DMS79 (cell line): ENCODE data around the gene CELF6.

Experiments
- DNase-seq: peaks from one replicate; lab custom pipeline; 2025; lab: John Stamatoyannopoulos, UW

Gene CELF6

DNA sequence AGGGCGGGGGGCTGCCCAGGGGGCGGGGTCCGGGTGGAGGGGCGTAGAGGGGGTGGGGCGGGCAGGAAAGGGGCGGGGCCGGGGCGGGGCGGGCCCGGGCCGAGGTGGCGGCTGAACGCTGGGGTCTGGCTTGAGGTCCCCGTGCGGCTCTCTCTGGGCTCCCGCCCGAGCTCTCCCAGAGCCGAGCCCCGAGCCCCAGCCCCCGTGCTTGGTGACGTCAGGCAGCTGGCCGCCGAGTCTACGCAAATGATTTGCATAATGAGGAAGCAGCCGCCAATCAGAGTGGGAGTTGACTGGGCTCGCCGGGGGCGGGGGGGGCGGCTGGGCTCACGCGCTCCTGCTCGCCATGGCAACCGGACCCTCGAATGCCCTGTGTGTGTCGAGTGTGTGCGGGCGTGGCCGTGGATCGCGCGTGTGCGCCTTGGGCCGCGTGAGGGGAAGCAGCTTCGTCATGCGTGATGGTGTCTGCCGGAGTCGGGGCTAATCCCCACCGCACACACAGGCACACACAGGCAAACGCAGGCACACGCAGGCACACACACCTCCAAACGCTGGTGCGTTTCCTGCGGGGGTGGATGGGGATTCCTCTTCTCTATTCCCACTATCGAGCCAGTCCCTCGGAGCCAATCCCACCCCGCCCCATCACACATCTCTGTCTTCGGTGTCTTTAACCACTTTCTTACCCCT is at the start of gene CELF6:
Gene CELF6, minus strand, starts transcription at position 173 of the 687 bp plus-strand sequence. CDS start 283 bp downstream, outside the sequence.
- peak; percentile 59 for DNase-seq

DNA sequence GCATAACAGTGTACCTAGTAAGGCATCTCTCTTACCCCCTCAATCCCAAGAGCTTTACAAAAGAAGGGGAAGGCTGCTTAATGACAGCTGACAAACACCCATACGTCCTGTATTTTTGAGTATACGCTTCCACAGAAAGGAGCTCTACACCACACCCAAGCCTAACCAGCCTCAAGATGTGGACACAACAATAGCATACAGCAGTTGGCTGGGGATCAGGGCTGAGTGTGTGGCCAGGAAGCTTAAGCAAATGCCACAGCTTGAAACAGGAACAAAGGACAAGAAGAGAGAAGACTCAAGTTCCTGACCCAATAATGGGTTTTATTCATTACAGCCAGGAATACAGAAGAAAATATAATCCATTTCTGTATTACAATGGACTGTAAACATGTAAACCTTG is 48.9 kb upstream of the CELF6 start:
- DNase-seq = no peak

DNA sequence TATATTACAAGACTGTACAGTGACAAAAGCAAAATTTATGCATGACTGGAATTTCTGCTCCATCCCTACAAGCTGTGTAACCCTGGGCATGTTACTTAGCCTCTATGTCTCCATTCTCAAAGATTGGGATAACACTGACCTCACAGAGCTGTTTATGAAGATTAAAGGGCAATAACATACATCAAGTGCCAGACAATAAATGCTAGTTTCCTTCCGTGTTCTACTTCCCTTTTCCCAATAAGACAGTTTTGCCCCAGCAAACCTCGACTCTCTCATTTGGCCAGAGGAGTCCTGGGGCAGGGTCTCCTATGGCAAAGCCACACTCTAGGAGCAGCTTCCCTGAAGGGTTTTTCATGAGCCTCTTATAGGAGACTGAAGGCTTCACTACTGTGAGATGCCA is 48.4 kb upstream of the CELF6 start:
- no peak for DNase-seq

DNA sequence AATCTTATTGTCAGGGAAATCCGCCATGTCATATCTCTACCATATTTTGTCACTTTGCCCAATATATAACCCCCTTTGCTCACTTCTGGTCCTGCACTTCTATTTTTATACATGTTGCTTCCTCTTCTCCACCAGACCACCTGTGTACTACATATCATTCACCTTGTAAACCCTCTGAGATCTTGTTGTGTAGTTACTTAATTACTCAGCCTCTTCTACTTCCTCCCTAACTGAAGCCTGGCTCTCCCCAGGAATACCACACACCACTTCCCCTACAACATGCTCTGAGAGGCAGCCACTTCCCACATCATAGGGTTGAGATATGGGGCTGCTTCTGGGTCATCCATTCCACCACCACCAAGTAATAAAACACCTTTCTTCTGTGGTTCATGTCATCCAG is 45.9 kb upstream of the CELF6 start:
- no peak for DNase-seq

DNA sequence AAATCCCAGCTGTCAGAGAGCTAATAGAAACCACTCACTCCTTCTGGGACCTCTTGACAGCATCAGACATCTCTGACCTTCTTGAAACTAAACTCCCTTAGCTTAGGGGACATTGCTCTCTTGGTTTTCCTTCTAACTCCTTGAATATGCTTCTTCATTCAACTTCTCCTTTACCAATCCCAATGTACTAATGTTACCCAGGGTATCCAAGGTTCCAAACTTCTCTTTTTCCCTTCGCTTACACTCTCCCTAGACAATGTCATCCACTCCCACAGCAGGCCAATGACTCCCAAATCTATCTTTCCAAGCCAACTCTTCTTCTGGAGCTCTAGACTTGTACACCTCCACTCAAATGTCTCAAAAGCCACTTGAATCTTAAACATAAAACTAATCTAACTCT is 41.2 kb upstream of the CELF6 start:
- no peak for DNase-seq

DNA sequence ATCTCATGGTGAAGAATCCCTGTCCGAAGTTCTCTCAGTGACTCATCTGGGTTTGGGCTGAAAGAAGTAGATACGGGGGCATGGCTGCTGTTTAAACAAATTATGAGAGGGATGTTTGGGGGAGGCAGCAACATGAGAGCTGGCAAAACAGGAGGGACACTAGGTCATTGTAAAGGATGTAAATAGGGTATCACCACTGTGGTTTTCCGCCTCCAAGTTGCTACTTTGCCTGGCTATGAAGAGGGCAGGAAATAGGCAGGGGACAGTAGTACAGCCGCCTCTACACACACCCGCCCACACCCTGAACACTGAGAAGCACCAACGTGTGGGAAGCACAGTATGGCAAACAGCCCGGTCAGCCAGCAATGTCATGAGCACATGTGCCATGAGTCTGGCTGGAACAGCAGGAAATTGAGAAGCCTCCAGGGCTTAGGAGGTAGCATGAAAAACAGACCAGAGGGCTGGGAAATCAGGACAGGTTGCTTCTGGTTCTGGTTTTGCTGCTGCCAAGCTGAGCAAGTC is 38.8 kb upstream of the CELF6 start:
- no peak for DNase-seq

DNA sequence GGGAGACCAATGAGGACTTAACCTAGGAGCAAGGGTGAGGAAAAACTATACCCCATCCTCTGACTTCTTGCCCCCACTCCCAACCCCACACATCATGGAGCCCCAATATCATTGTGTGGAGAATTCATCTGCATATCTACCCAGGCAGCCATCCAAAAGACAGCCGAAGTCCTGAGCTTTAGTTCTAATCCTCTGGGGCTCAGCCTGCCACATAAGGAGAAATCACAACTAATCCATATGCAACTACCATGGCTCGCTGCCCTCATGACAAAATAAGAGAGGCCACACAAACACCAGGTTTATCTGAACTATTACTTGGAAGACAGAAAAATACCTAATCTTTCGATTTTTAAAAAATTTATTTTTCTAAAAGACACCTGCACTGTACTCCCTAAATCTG is 38.2 kb upstream of the CELF6 start:
- no peak for DNase-seq

DNA sequence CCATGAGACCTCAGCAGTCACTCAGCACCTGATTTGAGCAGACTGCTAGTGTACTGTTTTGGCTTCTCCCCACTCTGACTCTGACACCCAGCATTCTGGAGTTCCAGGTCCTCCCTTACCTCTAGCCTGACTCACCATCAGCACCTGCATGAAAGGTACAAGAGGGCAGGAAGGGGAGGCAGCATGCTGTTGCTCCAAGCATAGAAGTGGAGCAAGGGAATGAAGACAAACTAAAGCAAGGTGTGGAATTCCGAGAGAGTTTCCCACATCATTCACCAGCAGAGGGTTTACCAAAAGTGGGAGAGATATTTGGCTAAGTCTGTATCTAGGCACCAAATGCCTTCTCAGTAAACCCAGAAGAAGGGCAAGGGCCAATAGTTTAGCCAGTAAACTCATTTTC is 34.5 kb upstream of the CELF6 start:
- no peak for DNase-seq

DNA sequence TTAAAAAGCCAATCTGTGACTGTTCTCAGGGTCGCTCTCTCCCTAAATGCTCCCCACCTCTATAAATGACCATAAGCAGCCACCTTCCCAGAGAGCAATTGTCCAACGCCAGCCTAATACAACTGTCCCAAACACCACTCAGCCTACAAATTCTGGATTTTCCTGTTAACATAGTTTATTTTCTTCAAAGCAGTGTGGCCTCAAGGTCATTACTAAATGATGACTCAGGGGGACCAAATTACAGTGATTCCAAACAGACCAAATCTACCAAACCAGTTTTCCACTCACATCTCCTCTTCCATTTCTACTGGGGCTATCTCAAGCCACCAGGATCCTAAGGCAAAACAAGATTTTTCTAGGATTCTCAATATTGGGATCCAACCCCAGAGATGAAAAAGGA is 33.3 kb upstream of the CELF6 start:
- DNase-seq = no peak

DNA sequence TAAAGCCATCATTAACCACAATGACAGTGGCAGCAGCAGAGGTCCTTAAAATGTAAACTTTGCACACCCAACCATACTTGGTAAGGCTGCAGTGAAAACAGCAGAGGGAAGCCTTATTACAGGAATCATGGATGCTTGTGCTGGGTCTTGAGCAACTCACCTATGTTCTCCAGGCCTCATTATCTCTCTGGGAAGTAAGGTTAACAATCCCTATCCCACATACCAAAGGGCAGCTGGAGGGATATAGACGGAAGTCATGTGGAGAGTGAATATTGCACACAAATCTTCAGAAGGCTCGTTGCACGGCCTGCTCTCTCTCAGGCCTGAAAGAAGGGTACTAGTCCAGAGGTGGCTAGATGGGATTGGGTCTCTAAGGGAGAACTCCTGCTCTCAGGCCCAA is 25.8 kb upstream of the CELF6 start:
- no peak for DNase-seq

DNA sequence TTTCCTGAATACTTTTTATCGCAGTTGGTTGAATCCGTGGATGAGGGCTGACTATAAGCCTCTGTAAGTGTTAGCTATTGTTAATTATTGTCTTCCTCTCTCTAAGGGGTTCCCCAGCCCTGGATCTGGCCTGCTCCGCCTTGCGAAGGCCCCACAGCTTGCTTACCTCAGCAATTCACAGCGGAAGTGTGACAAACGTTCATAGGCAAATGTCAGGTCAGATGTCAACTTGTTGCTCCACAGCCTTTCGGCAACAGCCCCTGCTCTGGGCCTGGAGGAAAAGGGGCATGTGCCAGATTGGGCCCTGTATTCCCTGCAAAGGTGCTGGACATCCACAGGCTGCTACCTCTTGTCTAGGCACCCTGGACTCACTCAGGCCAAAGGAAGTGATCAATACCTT is 25.3 kb upstream of the CELF6 start:
- DNase-seq = no peak

DNA sequence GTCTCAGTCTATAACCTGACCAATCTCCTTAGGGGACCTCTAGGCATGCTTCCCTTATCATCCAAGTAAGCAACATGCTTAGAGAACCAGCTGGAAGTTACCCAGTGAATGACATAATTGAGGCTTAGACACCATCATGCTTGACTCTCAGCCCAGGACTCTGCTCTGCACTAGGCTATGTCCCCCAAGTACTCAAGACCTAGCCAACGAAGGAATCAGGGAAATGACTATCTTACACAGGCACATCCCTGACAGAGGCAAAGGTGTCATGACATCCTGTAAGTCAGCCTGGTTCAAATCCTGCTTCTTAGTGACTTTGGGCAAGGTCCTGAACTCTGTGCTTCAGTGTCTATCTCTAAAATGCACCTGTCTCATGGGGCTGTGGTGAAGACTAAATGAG is 24.6 kb upstream of the CELF6 start:
- no peak for DNase-seq

DNA sequence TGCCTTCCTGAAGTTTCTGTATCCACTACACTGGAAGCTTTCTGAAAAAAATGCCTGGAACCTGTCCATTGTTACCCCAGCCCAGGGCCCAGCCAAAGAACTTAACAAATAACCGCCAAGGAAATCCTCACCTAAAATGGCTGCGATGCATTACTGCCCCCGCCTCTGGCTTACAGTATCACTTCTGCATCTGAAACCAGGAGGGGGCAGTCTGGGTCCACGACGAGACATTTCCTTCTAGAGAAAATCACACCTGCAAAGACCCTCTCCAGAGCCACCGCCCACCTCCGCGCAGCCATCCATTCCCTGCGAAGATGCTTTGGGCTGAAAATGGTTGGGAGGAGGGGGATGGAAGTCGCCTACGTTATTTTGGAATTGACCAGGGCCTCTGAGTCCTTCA is 22.4 kb upstream of the CELF6 start:
- DNase-seq = no peak

DNA sequence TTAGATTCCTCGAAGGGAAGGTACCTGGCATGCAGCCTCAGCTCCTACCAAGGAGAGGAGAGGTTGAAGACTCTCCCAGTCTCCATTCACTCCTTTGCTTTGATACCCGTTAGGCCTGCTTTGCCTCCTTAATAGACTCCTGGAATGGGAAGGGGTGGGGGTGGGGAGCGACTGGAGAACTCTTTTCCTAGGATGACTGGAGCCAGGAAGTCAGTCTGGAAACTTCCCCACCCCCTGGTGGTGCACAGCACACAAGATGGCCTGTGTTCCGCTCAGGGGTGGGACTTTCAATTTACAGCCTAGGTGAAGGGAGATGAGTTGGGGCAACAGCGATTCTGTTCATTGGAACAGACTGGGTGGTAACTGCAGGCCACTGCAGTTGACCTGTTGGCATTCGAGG is 21.4 kb upstream of the CELF6 start:
- no peak for DNase-seq

DNA sequence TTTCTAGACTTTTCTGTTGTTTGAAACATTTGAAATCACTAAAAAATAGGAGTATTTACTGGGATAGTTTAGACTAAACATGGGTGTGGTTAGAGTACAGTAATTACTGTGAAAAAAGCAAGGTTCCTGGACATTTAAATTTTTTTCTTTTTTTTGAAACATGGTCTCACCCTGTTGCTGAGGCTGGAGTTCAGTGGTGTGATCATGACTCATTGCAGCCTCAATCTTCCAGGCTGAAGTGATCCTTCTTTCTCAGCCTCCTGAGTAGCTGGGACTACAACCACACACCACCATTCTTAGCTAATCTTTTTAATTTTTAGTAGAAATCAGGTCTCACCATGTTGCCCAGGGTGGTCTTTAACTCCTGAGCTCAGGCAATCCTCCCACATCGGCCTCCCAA is 20.4 kb upstream of the CELF6 start:
- DNase-seq = no peak

DNA sequence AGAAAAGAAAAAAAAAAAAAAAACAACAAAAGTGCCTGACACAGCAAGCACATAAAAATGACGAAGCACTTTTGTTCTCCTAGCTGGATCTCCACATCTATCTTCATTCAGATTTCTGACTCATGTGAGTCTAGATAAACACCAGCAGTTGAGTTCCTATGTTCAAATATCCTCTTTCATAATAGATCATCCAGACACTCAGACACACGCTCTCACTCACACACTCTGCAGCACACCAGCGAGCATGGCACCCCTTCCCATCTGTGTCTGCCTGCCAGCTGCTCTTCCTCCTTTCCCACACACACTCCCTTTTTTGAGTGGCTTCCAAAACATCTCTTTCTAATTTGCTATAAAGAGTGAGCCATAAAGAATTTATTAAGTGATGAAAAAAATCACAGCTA is 19.8 kb upstream of the CELF6 start:
- DNase-seq = no peak

DNA sequence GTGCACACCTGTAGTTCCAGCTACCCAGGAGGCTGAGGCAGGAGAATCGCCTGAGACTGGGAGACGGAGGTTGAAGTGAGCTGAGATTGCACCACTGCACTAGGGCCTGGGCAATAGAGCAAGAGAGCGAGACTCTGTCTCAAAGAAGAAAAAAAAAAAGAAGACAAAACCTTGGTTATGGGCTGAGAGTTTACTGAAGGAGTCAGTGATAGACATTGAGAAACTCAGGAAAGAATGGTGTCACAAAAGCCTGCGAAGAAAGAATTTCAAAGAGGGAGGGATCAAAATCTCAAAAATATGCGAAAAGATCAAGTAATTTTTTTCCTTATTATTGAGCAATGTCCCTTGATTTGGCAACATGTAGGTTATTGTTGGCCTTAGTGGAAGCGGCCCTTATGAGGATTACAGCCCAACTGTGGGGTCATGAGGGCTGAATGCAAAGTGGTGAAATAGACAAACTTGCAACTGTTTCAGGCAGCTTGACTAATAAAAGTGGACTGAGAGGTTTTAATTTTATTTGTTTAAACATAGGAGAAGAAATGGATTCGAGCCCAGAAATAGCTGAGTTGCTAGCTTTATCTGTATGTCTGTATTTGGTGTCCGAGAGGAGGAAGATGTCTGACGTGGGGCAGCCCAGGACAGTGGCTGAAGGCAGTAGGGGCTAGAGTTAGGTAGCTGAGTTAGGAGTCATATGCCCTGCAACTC is 18.8 kb upstream of the CELF6 start:
- DNase-seq = no peak

DNA sequence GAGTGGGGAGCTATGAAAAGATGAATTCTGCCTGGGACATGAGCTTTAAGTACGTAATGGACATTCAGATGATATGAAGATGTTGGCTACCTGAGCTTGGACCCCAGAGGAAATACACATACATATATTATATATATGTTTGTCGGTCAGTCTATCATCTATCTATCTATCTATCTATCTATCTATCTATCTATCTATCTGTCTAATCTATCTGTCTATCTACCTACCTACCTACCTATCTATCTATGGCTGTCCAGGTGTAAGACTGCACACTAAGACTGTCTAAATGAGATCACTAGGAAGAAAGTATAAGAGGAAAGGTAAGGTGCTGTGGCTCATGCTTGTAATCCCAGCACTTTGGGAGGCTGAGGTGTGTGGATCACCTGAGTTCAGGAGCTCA is 18.2 kb upstream of the CELF6 start:
- no peak for DNase-seq

DNA sequence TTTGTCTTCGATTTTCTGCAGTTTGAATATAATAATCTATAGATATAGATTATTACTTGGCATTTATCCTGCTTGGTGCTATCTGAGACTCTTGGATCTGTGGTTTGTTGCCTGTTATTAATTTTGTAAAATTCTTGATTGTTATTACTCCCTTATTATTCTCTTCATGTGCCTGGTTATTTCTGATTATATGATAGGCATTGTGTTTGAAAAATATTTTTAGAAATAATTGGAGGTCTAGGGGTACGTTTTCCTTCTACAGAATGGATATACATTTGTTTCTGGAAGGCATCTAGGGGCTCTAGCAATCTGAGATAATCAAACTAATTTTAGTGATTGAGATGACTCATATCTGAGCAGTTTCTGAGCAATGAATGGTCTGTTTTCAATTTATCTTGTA is 14.9 kb upstream of the CELF6 start:
- no peak for DNase-seq

DNA sequence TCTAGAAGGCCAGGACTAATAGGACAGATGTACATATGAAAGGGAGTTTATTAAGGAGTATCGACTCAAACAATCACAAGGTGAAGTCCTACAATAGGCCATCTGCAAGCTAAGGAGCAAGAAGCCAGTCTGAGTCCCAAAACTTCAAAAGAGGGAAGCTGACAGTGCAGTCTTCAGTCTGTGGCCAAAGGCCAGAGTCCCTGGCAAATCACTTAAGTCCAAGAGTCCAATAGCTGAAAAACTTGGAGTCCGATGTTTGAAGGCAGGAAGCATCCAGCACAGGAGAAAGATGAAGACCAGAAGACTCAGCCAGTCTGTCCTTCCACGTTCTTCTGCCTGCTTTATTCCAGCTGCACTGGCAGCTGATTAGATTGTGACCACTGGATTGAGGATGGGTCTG is 11.1 kb upstream of the CELF6 start:
- DNase-seq = no peak

DNA sequence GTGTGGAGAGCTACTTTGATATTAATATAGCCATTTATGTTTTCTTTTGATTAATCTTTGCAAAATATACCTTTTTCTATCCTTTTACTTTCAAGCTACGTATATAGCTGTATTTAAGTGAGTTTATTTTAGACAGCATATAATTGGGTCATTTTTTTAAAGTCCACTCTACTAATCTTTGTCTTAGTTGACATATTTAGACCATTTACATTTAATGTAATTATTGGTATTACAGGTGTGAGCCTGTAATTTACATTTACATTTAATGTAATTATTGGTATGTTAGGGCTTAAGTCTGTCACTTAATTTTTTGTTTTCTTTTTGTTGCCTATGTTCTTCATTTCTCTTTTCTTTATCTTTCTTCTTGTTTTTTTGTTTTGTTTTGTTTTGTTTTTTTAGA is 3.8 kb upstream of the CELF6 start:
- no peak for DNase-seq

DNA sequence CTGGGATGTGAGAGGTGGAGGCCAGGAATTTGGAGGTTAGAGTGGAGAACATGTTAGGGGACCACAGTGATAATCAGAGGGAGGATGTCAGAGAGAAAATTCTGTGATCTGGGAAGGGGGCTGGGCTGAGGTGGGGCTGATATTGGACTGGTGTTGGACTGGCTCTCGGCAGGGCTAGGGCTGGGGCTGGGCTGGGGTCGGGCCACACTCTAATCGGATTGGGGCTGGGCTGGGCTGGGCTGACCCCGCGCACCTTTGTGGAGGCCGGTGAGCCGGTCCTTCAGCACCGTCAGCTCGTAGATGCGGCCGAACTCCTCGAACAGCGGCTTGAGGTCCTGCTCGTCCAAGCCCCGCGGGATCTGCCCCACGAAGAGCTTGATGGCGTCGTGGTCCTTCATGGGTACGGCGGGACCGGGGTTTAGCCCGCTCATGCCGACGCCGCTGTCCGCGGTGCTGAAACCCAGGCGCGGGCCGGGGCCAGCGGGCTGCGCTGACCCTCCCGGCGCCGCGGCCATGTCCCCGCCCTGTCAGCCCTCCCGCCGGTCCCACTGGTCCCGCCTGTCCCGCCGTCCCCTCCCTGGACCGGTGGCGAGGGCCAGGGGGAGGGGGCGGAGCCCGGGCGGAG is 485 bp downstream of the CELF6 start:
- DNase-seq = no peak

DNA sequence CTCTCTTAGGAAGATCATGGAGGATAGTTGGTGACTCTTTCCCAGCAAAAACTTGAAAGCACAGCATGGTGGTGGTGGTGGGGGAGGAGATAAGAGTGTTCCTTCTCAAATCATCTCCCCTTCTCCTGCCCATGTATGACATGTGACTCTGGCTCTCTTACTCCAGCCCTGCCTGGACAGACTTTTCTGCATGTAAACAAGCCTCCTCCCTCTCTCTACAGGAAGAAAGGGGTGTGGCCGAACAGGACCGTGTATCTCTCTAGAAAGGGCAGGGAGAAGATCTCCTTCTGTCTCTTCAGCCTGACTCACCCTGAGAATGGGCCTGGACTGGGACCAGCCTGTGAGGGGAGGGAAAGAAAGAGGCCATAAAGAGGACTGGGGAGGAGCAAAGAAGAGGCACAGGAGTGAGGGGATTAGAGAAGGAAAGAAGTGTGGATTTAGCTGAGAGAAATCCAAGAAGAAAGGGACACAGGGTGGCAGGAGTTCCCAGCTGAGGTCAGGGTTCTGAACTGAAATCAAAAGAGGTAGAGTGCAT is 1.5 kb downstream of the CELF6 start:
- DNase-seq = no peak
